Esophagus squamous epithelium (tissue), 5 donors: ENCODE measurements around the gene ZNF565. TPM values are rescaled to one million over a fixed set of nuclear protein-coding genes. Genes with fewer than 3 reads are reported as not detected.

Source experiments
- DNase-seq: peaks from one replicate; lab custom pipeline; 2025; lab: John Stamatoyannopoulos, UW
- H3K27ac ChIP-seq, 4 donors: fragments of 200-600 bp; sonication (generic); one replicate each; pipeline ENCODE4 v1.5.1; 2016 to 2019; ENCODE audit warnings: mild to moderate bottlenecking in 1 of 4
- H3K27me3 ChIP-seq, 4 donors: fragments of 200-600 bp; sonication (generic); 1 replicate in 3 of 4; 2 replicates in 1 of 4; pipeline versions ENCODE4 v1.5.1 to v1.6.0; 2017 to 2021; ENCODE audit warnings: antibody characterized with exemption in 1 of 4
- H3K36me3 ChIP-seq, 3 donors: fragments of 200-600 bp; sonication (generic); one replicate each; pipeline ENCODE4 v1.5.1; 2016 to 2019
- H3K4me1 ChIP-seq, 3 donors: fragments of 200-600 bp; sonication (generic); one replicate each; pipeline ENCODE4 v1.5.1; 2017 to 2019
- H3K4me3 ChIP-seq, 4 donors: fragments of 200-600 bp; sonication (generic); 1 replicate in 3 of 4; 2 replicates in 1 of 4; pipeline ENCODE4 v1.5.1; 2016 to 2019; ENCODE audit warnings: mild to moderate bottlenecking in 2 of 4, moderate library complexity in 1 of 4
- H3K9me3 ChIP-seq, 3 donors: fragments of 200-600 bp; sonication (generic); one replicate each; pipeline ENCODE4 v1.5.1; 2016 to 2019
- POLR2A ChIP-seq, 4 donors: fragments of 450-650 bp; IDR thresholded peaks; one replicate each; pipeline ENCODE4 v1.6.1; 2017; ENCODE audit warnings: antibody characterized with exemption in 4 of 4, mild to moderate bottlenecking in 4 of 4, moderate library complexity in 3 of 4
- WGBS, 2 donors: methylation state at CpG; one replicate each; pipeline ENCODE4 v1.1.5; 2018; 5-methylcytosine and 5-hydroxymethylcytosine counted together
- intact Hi-C: fragments of 100-400 bp; cut with DNase I; formaldehyde crosslinking; loops from one replicate; pipeline ENCODE4 v1.15.0; 2022
- total RNA-seq, 4 donors: library from RNA; depleted of rRNA; stranded (reverse); fragments of >200 nt; gene quantifications; one replicate each; pipeline ENCODE4 v1.1.0, GENCODE V29; 2016
- TF ChIP-seq, protein P1 (sequence below), 6 experiments: fragments of 450-650 bp in 4 of 6; fragments of 200-600 bp in 2 of 6; sonication (generic) in 2 of 6; IDR thresholded peaks; one replicate each; pipeline ENCODE4 v1.5.1; 2016 to 2019; ENCODE audit warnings: antibody characterized with exemption in 6 of 6, mild to moderate bottlenecking in 4 of 6, moderate library complexity in 4 of 6
- donor health status: DM: yes; HTN: yes; CAD: no.

ZNF565 gene
- total RNA-seq, 4 donors from 2014 or later, result 1.6 to 5.5 (median 2.8) TPM

DNA sequence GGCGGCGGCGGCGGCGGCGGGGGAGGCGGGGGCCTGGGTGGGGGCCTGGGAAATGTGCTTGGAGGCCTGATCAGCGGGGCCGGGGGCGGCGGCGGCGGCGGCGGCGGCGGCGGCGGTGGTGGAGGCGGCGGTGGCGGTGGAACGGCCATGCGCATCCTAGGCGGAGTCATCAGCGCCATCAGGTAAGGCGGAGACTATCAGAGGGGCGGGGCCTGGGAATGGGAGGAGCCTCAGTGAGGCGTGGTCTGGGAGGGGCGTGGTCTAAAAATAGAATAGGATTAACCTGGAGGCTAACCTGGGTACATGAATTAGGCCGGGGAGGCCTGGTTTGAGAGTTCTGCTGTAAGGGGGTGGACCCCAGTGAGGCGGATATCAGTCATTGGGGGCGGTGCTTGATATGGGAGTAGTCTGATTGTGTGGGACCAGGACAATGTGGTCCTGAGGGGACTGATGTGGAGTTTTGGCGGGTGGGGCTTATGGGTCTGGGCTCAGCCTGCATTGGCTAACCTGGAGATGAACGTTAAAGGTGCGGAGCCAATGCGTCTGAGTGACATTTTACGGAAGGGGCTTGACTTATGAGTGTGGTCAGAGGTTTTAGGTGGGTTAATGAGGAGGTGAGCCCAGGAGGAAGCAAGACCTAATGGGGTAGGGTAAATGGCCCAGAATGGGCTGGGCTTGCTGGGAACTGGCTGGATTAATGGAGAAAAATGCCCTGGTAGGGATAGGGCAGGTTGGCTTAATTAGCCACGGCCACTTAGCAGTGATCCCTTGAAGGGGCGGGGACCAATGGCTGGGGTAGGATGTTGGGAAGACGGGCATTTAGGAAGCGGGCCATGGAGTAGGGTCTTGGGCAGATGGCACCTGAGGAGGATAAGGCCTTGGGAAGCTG is 73.2 kb downstream of the ZNF565 start:
- Histone ChIP-seq H3K27ac (peak overlapping the region; percentile 92 to 99 (median 99)), H3K36me3 (peaks cover 17 to 49% (median 32%) of the 10 kb centered on the region in 3 donors), H3K27me3 (no peaks in the 10 kb centered on the region), H3K4me3 (peak overlapping the region; percentile 68 to 88 (median 82)), H3K9me3 (no peaks in the 10 kb centered on the region), H3K4me1 (peaks cover 26 to 48% (median 28%) of the 10 kb centered on the region in 3 donors)
- TF ChIP-seq POLR2A (IDR thresholded peaks at IDR 0.05), result peak in 1 of 4 donors; percentile 75
- TF ChIP-seq, protein P1, sequence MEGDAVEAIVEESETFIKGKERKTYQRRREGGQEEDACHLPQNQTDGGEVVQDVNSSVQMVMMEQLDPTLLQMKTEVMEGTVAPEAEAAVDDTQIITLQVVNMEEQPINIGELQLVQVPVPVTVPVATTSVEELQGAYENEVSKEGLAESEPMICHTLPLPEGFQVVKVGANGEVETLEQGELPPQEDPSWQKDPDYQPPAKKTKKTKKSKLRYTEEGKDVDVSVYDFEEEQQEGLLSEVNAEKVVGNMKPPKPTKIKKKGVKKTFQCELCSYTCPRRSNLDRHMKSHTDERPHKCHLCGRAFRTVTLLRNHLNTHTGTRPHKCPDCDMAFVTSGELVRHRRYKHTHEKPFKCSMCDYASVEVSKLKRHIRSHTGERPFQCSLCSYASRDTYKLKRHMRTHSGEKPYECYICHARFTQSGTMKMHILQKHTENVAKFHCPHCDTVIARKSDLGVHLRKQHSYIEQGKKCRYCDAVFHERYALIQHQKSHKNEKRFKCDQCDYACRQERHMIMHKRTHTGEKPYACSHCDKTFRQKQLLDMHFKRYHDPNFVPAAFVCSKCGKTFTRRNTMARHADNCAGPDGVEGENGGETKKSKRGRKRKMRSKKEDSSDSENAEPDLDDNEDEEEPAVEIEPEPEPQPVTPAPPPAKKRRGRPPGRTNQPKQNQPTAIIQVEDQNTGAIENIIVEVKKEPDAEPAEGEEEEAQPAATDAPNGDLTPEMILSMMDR (IDR thresholded peaks at IDR 0.05), result no peak
- 40 to 59% methylated on average over 15 to 19 of the region's 42 CpGs for WGBS, 2 donors
- peak; percentile 59 for DNase-seq
- intact Hi-C loops, result no loop called here

DNA sequence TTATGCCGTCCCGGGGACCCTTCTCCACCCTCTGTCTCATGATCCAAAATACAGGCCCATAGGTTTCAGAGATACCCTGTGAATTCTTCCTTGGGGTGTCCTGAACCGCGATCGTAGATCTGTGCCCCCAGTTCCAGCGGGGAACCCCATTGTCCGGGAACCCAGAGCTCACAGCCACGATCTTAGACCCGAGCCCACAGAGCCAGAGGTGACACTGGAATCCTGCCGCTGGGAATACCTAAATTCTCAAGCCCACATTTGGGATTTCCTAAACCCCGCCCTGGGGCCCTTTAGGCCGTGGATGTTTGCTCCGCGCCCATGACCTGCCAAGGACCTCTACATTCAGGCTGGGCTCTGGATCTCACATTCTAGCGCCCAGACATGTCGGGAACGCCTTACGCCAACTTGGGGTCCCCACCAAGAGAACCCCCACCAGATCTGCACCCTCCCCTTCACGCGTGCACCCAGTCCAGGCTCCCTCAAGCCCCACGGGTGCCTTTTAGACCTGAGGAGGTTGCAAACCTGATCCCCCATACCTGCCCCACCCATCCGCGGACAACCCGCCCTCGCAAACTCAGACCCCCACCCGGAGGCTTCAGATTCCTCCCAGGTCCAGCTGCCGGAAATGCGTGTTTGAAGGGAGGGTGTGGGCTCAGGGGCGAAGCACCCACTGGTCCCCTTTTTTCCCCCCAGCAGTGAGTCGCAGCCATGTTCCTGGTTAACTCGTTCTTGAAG is 74.0 kb downstream of the ZNF565 start:
- intact Hi-C loops, result no loop called here
- Histone ChIP-seq H3K36me3 (peaks cover 9 to 41% (median 24%) of the 10 kb centered on the region in 3 donors), H3K4me3 (peak overlapping the region; percentile 68 to 88 (median 82)), H3K9me3 (no peaks in the 10 kb centered on the region), H3K4me1 (peaks cover 26 to 56% (median 32%) of the 10 kb centered on the region in 3 donors), H3K27me3 (no peaks in the 10 kb centered on the region), H3K27ac (peak overlapping the region; percentile 92 to 99 (median 99))
- 2% methylated on average over 9 to 10 of the region's 31 CpGs for WGBS, 2 donors
- DNase-seq, result no peak
- TF ChIP-seq, protein P1 (IDR thresholded peaks at IDR 0.05), result no peak
- TF ChIP-seq POLR2A (IDR thresholded peaks at IDR 0.05), result no peak

DNA sequence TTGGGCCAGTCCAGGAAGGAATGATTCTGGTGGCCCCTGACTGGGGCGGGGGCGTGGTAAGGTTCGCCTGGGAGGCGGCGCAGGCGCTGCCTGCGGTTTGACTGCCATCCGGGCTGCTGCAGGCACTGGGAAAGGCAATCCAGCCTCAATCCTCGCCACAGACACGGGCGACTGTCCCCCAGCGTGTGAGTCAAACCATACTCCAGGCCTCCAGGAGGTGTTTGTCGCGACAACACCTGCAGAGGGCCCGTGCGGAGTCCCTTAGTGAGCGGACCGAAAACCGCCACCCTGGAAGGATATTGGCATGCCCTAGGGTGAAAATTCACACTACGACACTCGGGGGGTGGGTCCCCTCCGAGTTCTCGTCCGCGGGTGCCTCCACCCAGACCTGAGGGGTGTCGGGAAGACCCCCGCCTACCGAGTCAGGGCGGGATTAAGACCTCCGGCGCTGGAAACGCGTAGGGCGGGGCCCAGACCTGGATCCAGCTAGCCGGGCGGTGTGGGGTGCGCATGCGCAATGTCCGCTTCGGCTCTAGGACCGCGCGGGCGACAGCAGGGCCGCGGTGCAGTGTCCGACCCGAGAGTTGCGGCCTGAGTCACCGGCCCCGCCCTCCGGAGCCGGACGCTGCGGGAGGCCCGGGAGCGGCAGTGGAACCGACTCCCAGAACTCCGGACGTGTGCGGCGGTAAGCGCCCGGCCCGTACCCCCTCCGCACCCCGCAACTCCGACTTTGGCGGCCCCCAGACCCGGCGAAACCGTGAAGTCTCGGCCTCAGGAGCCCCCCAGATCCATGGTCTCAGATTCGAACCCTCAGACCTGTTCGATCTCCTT is 74.8 kb downstream of the ZNF565 start, which contains the start of gene CAPNS1:
Gene CAPNS1, plus strand, starts transcription at position 594 of the 831 bp plus-strand sequence. CDS start 946 bp downstream, outside the sequence.
- Histone ChIP-seq H3K36me3 (peaks cover 9 to 33% (median 19%) of the 10 kb centered on the region in 3 donors), H3K27ac (peak within 1 kb of the TSS; percentile 92 to 99 (median 99)), H3K9me3 (no peaks in the 10 kb centered on the region), H3K4me3 (peak within 1 kb of the TSS; percentile 68 to 88 (median 82)), H3K27me3 (no peaks in the 10 kb centered on the region), H3K4me1 (peaks cover 26 to 64% (median 32%) of the 10 kb centered on the region in 3 donors)
- peak in 3 of 4 donors; percentile 96 to 98 (median 97) for TF ChIP-seq POLR2A (IDR thresholded peaks at IDR 0.05)
- TF ChIP-seq, protein P1 (IDR thresholded peaks at IDR 0.05), result peak in 4 of 6 experiments; percentile 9 to 24 (median 22)
- 0% methylated on average over 7 to 20 of the region's 75 CpGs for WGBS, 2 donors
- DNase-seq, result peak; percentile 62
- intact Hi-C loops, result no loop called here

DNA sequence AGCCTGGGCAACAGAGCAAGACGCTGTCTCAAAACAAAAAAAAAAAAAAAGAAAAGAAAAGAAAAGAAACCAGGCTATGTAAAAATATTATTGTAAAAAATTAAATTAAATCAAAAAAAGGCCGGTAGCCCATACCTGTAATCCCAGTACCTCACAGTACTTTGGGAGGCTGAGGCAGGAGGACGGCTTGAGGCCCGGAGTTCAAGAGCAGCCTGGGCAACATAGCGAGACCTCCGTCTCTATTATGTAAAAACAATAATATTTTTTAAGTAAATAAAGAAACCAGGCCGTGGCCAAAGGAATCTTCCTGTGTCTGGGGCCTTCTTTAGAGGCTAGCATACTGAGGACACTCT is 75.4 kb downstream of the ZNF565 start:
- Histone ChIP-seq H3K4me1 (peaks cover 26 to 65% (median 32%) of the 10 kb centered on the region in 3 donors), H3K27ac (peak overlapping the region; percentile 92 to 99 (median 99)), H3K9me3 (no peaks in the 10 kb centered on the region), H3K4me3 (peak overlapping the region; percentile 68 to 88 (median 82)), H3K27me3 (no peaks in the 10 kb centered on the region), H3K36me3 (peaks cover 9 to 27% (median 14%) of the 10 kb centered on the region in 3 donors)
- 35 to 48% methylated on average over 7 of the region's 7 CpGs for WGBS, 2 donors
- intact Hi-C loops, result no loop called here
- no peak for DNase-seq
- no peak for TF ChIP-seq POLR2A (IDR thresholded peaks at IDR 0.05)
- TF ChIP-seq, protein P1 (IDR thresholded peaks at IDR 0.05), result no peak
